GM23248 (cell line): ENCODE measurements around the gene PRKCE. TPM values are rescaled to one million over a fixed set of nuclear protein-coding genes. Genes with fewer than 3 reads are reported as not detected.

Experiments used
- DNase-seq: peaks from one replicate; pipeline ENCODE4 v3.0.0-alpha.2; 2015
- H2AFZ ChIP-seq: fragments of 200-600 bp; sonication (generic); 2 replicates; pipeline ENCODE4 v1.6.1; 2016; ENCODE audit warnings: antibody characterized with exemption
- H3F3A ChIP-seq: fragments of 200-600 bp; sonication (generic); 2 replicates; pipeline ENCODE4 v1.6.1; 2016; ENCODE audit warnings: mild to moderate bottlenecking, antibody characterized with exemption, mixed run types; ENCODE audit not compliant: insufficient read depth
- H3K27ac ChIP-seq: fragments of 200-600 bp; sonication (generic); 2 replicates; pipeline ENCODE4 v1.5.1; 2016; ENCODE audit warnings: mild to moderate bottlenecking
- H3K27me3 ChIP-seq: fragments of 200-600 bp; sonication (generic); replicated peaks from 2 replicates; pipeline ENCODE4 v1.6.1; 2016; ENCODE audit warnings: mild to moderate bottlenecking; ENCODE audit not compliant: insufficient read depth
- H3K36me3 ChIP-seq: fragments of 200-600 bp; sonication (generic); 2 replicates; pipeline ENCODE4 v1.6.1; 2016; ENCODE audit warnings: low read depth, mild to moderate bottlenecking
- H3K4me1 ChIP-seq: fragments of 200-600 bp; sonication (generic); 2 replicates; pipeline ENCODE4 v1.6.1; 2016; ENCODE audit warnings: mild to moderate bottlenecking; ENCODE audit not compliant: insufficient read depth
- H3K4me2 ChIP-seq: fragments of 200-600 bp; sonication (generic); one replicate; pipeline ENCODE4 v1.6.1; 2016; ENCODE audit warnings: mild to moderate bottlenecking; ENCODE audit not compliant: unreplicated experiment
- H3K4me3 ChIP-seq: fragments of 200-600 bp; sonication (generic); 2 replicates; pipeline ENCODE4 v1.5.1; 2016; ENCODE audit warnings: mild to moderate bottlenecking
- H3K79me2 ChIP-seq: fragments of 200-600 bp; sonication (generic); 2 replicates; pipeline ENCODE4 v1.6.1; 2016; ENCODE audit warnings: mild to moderate bottlenecking; ENCODE audit not compliant: insufficient read depth
- H3K9ac ChIP-seq: fragments of 200-600 bp; sonication (generic); 2 replicates; pipeline ENCODE4 v1.6.1; 2016; ENCODE audit warnings: mild to moderate bottlenecking
- H3K9me2 ChIP-seq: fragments of 200-600 bp; sonication (generic); 2 replicates; pipeline ENCODE4 v1.6.1; 2016; ENCODE audit warnings: mixed run types, mild to moderate bottlenecking, moderate library complexity; ENCODE audit not compliant: insufficient read depth
- H3K9me3 ChIP-seq: fragments of 200-600 bp; sonication (generic); one replicate; pipeline ENCODE4 v1.6.1; 2017; ENCODE audit warnings: low read depth
- H4K20me1 ChIP-seq: fragments of 200-600 bp; sonication (generic); 2 replicates; pipeline ENCODE4 v1.6.0; 2016; ENCODE audit not compliant: insufficient read depth
- EZH2 ChIP-seq: fragments of 200-600 bp; sonication (generic); IDR thresholded peaks from 2 replicates; pipeline ENCODE4 v1.6.1; 2018; ENCODE audit warnings: antibody characterized with exemption, mild to moderate bottlenecking; ENCODE audit not compliant: insufficient read depth, poor library complexity, severe bottlenecking
- EZH2phosphoT487 ChIP-seq: fragments of 200-600 bp; sonication (generic); IDR thresholded peaks from 2 replicates; pipeline ENCODE4 v1.6.1; 2018; ENCODE audit warnings: antibody characterized with exemption, moderate library complexity, mild to moderate bottlenecking, low read depth; ENCODE audit not compliant: insufficient read depth
- WGBS, 2 experiments: methylation state at CpG; one replicate each; pipeline ENCODE4 v1.1.6; 2015 to 2017; ENCODE audit warnings: low lambda C conversion rate in 2 of 2, low coverage in 1 of 2; ENCODE audit errors: missing lambda C conversion rate in 2 of 2; 5-methylcytosine and 5-hydroxymethylcytosine counted together
- in situ Hi-C: fragments of 300-500 bp; cut with MboI; formaldehyde crosslinking; loops from 2 replicates; pipeline ENCODE4 v1.15.0; 2020
- polyA plus RNA-seq: library from polyadenylated mRNA; unstranded; fragments of >200 nt; fragmentation: Nextera tagmentation; extraction: Ambion mirVana; gene quantifications from 2 replicates; pipeline ENCODE4 v1.2.1, GENCODE V29; 2016
- total RNA-seq: library from RNA; depleted of rRNA; stranded (reverse); fragments of >200 nt; shearing (Covaris generic); gene quantifications from 2 replicates; pipeline ENCODE4 v1.2.3, GENCODE V29; 2014

The PRKCE gene
- total and polyA plus RNA-seq, 2 experiments from 2014 or later, result 5.9 to 7.0 TPM

DNA sequence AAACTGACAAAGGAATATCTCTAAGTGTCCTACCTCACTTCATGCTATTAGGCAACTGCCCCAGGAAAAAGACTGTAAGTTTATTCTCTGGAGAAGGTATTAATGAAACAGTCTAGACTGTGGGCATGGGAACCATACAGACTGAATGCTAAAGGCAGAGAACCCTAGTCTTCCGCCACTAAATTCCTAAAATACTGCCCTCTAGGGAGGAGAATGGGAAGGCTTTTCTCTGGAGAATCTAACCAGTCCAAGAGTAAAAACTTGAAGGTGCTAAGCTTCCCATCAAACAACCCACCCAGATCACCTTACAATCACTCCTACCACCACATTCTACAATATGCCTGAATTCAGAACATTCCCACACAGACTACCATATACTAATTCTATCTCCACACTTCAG lies 43.8 kb upstream of the PRKCE start:
- WGBS, 2 experiments, result 59 to 67% methylated on average over 1 of the region's 1 CpG
- no peaks in the 10 kb centered on the region; the same call in 1 of the 2 replicates for H3K36me3 ChIP-seq
- H3K27ac ChIP-seq, result no peak overlapping the region
- peak; percentile 53 for DNase-seq
- no peak overlapping the region for H3K4me3 ChIP-seq
- H3K9ac ChIP-seq, result no peak overlapping the region
- H3K79me2 ChIP-seq, result peaks cover 46% of the 10 kb centered on the region
- no peaks in the 10 kb centered on the region for H4K20me1 ChIP-seq
- H3K9me2 ChIP-seq, result no peaks in the 10 kb centered on the region
- 0 out of 2 replicates have a peak, but pooled peaks cover 9% of the 10 kb centered on the region for H3F3A ChIP-seq
- H3K27me3 ChIP-seq, result no peaks in the 10 kb centered on the region
- H3K9me3 ChIP-seq, result no peaks in the 10 kb centered on the region
- no peak overlapping the region for H2AFZ ChIP-seq
- TF ChIP-seq EZH2phosphoT487 (no peak), EZH2 (no peak)
- in situ Hi-C loops, result no loop called here
- H3K4me2 ChIP-seq, result no peak overlapping the region
- peaks cover 18% of the 10 kb centered on the region for H3K4me1 ChIP-seq

DNA sequence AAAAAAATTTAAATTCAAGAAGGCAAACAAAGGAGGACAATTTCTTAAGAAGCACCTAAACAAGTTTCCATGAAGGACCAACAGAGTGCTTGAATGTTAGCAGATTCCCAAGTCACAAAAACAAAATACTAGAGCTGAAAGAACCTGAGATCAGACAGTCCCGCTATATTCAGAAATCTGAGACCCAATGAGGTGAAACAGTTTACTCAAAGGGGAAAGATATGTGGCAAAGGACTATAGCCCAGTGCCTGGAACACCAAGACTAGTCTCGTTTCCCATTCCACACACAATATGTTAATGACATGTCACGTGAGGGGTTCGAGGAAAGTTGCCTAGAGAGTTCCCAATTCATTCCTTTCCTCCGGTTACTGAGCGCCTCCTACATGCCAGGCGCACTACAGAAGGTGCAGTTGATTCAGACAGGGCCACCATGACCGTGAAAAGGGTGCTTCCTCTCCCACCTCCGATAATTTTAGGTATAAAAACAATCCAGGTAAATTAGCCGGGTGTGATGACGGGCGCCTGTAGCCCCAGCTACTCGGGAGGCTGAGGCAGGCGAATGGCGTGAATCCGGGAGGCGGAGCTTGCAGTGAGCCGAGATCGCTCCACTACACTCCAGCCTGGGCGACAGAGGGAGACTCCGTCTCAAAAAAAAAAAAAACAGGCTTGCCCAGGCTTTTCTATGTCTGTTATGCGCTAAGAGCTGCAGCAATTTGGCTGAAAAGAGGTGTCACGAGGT lies 41.0 kb upstream of the PRKCE start:
- Histone ChIP-seq H4K20me1 (no peaks in the 10 kb centered on the region), H3K79me2 (peaks cover 46% of the 10 kb centered on the region), H3K36me3 (no peaks in the 10 kb centered on the region), H3K4me3 (peak overlapping the region; percentile 93), H3K9me3 (no peaks in the 10 kb centered on the region), H3K27me3 (no peaks in the 10 kb centered on the region), H3F3A (0 out of 2 replicates have a peak, but pooled peaks cover 2% of the 10 kb centered on the region), H3K9ac (peak overlapping the region; percentile 84), H2AFZ (peak overlapping the region; percentile 94), H3K4me2 (peak overlapping the region; percentile 79), H3K4me1 (peaks cover 9% of the 10 kb centered on the region), H3K9me2 (no peaks in the 10 kb centered on the region), H3K27ac (peak overlapping the region; percentile 69)
- in situ Hi-C loops, result no loop called here
- 1 to 4% methylated on average over 20 to 23 of the region's 23 CpGs for WGBS, 2 experiments
- TF ChIP-seq EZH2phosphoT487 (no peak), EZH2 (no peak)
- DNase-seq, result peak; percentile 79

DNA sequence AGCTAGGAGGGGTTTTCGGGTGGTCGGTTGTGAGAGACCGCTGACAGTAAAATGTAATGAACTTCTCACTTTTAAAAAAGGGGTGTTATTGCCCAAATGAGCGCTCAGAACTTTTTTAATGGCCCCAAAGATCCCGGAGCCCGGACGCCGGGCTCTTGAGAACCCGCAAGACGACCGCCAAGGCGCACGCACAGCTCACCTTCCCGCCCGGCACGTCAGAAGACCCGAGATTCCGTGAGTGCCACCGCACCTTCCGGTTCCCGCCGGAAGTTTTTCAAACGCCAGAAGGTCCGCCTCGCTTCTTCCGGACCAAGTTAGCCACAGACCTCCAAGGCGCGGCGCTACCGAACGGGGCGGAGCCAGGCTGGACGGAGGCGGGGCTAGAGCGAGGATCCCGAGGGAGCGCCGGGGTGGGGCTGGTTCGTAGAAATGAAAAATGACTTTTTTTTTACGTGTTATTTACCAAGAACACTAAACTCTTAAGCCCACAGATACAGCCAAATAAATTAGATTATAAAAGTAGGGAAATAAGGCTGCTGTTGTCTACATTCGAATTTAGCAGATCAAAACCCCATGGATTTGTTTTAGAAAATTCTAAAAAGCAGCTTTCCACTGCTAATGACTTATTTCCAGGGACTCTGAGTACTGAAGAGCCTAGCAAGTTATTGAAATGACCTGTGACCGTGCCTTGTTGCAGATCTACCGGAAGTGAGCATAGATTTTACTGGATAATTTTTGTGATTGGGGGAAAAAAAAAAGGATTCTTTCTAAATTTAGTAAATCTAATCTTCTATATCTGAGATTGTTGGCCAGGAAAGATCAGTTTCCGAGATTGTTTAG lies 40.2 kb upstream of the PRKCE start, which contains the start of gene SRBD1:
SRBD1 (minus strand) TSS at position 248 of the 840 bp plus-strand sequence. CDS start 5,826 bp downstream, outside the sequence.
- no peaks in the 10 kb centered on the region for H3K36me3 ChIP-seq
- H3K79me2 ChIP-seq, result peaks cover 43% of the 10 kb centered on the region
- TF ChIP-seq EZH2 (no peak), EZH2phosphoT487 (no peak)
- H4K20me1 ChIP-seq, result no peaks in the 10 kb centered on the region
- peak within 1 kb of the TSS; percentile 94 for H2AFZ ChIP-seq
- no peaks in the 10 kb centered on the region for H3K9me3 ChIP-seq
- H3K27ac ChIP-seq, result peak within 1 kb of the TSS; percentile 69
- in situ Hi-C loops, result no loop called here
- H3K9me2 ChIP-seq, result no peaks in the 10 kb centered on the region
- H3F3A ChIP-seq, result 0 out of 2 replicates have a peak, but pooled peaks cover under 1% of the 10 kb centered on the region
- H3K4me2 ChIP-seq, result peak within 1 kb of the TSS; percentile 79
- 4 to 5% methylated on average over 44 of the region's 44 CpGs for WGBS, 2 experiments
- peak; percentile 97 for DNase-seq
- no peaks in the 10 kb centered on the region for H3K27me3 ChIP-seq
- H3K9ac ChIP-seq, result peak within 1 kb of the TSS; percentile 84
- H3K4me1 ChIP-seq, result peaks cover 8% of the 10 kb centered on the region
- peak within 1 kb of the TSS; percentile 93 for H3K4me3 ChIP-seq

DNA sequence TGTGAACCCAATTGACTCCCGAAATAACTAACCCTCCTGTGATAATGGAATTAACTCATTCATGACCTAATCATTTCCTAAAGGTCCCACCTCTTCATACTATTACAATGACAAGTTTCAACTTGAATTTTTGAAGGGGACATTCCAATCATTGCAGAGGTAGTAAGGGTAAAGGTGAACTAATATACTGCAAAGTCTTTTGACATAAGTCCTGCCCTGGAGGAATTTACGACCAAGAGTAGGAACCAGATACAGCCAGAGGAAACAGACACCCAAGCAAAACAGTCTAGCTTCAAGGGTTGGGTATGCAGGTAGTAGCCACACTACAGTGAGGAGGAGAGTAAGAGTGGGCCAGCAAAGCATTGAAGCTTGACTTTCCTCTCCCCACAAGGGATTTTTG lies 39.2 kb upstream of the PRKCE start:
- Histone ChIP-seq H3K36me3 (no peaks in the 10 kb centered on the region), H3K27me3 (no peaks in the 10 kb centered on the region), H3K27ac (no peak overlapping the region), H3K4me1 (peaks cover 15% of the 10 kb centered on the region), H3K4me3 (no peak overlapping the region), H3K9me2 (no peaks in the 10 kb centered on the region), H3K9ac (no peak overlapping the region), H3K9me3 (no peaks in the 10 kb centered on the region), H2AFZ (no peak overlapping the region), H3K79me2 (peaks cover 32% of the 10 kb centered on the region), H3K4me2 (no peak overlapping the region), H3F3A (0 out of 2 replicates have a peak, but pooled peaks cover 10% of the 10 kb centered on the region), H4K20me1 (no peaks in the 10 kb centered on the region)
- in situ Hi-C loops, result no loop called here
- DNase-seq, result no peak
- WGBS, 2 experiments, result 47 to 56% methylated on average over 2 of the region's 2 CpGs
- TF ChIP-seq EZH2 (no peak), EZH2phosphoT487 (no peak)
